Neural cell (in vitro differentiated cells): ENCODE data around the gene STAG2. TPM values are rescaled to one million over a fixed set of nuclear protein-coding genes. Genes with fewer than 3 reads are reported as not detected.

Source experiments
- H2AFZ ChIP-seq: fragments of 200-600, 300-800 bp; sonication (generic), shearing (Covaris generic); 2 replicates; pipeline ENCODE4 v1.6.0; 2014; ENCODE audit warnings: low read depth, mild to moderate bottlenecking, antibody characterized with exemption, low read length, moderate library complexity
- H3F3A ChIP-seq: fragments of 200-600 bp; shearing (Covaris generic); 2 replicates; pipeline ENCODE4 v1.6.1; 2016; ENCODE audit warnings: mild to moderate bottlenecking, moderate library complexity, mixed read lengths, antibody characterized with exemption, low read length; ENCODE audit not compliant: insufficient read depth, poor library complexity, severe bottlenecking
- H3K27ac ChIP-seq: fragments of 200-600, 300-800 bp; sonication (generic), shearing (Covaris generic); 2 replicates; pipeline ENCODE4 v1.5.1; 2014; ENCODE audit warnings: mild to moderate bottlenecking, low read length, moderate library complexity
- H3K27me3 ChIP-seq: fragments of 300-800, 200-600 bp; sonication (generic), shearing (Covaris generic); 2 replicates; pipeline ENCODE4 v1.6.0; 2014; ENCODE audit warnings: mild to moderate bottlenecking, low read depth, low read length, moderate library complexity; ENCODE audit not compliant: insufficient read depth
- H3K36me3 ChIP-seq: fragments of 300-800, 200-600 bp; sonication (generic), shearing (Covaris generic); 2 replicates; pipeline ENCODE4 v1.5.1; 2014; ENCODE audit warnings: mild to moderate bottlenecking, antibody characterized with exemption, low read length, moderate library complexity; ENCODE audit not compliant: insufficient read depth
- H3K4me2 ChIP-seq: fragments of 300-800, 200-600 bp; sonication (generic), shearing (Covaris generic); 2 replicates; pipeline ENCODE4 v1.6.0; 2014; ENCODE audit warnings: mild to moderate bottlenecking, low read length
- H3K4me3 ChIP-seq: fragments of 300-800, 200-600 bp; sonication (generic), shearing (Covaris generic); 2 replicates; pipeline ENCODE4 v1.5.1; 2014; ENCODE audit warnings: mild to moderate bottlenecking, low read length, moderate library complexity
- H3K79me2 ChIP-seq: fragments of 200-600 bp; shearing (Covaris generic); replicated peaks from 2 replicates; pipeline ENCODE4 v1.6.0; 2014; ENCODE audit warnings: mild to moderate bottlenecking, low read length, moderate library complexity; ENCODE audit not compliant: insufficient read depth
- H3K9ac ChIP-seq: fragments of 300-800, 200-600 bp; sonication (generic), shearing (Covaris generic); 2 replicates; pipeline ENCODE4 v1.6.1; 2016; ENCODE audit warnings: mild to moderate bottlenecking, low read length, mixed read lengths
- H3K9me2 ChIP-seq: fragments of 200-600 bp; shearing (Covaris generic); 2 replicates; pipeline ENCODE4 v1.6.1; 2016; ENCODE audit warnings: mild to moderate bottlenecking, low read length, mixed read lengths; ENCODE audit not compliant: insufficient read depth
- H3K9me3 ChIP-seq: fragments of 200-600, 300-800 bp; sonication (generic), shearing (Covaris generic); 2 replicates; pipeline ENCODE4 v1.6.1; 2016; ENCODE audit warnings: mild to moderate bottlenecking, mixed run types, low read length, moderate library complexity, mixed read lengths
- H4K20me1 ChIP-seq: fragments of 200-600 bp; shearing (Covaris generic); 2 replicates; pipeline ENCODE4 v1.6.1; 2016; ENCODE audit warnings: mild to moderate bottlenecking, mixed run types; ENCODE audit not compliant: insufficient read depth
- CTCF ChIP-seq: fragments of 450-650 bp; IDR thresholded peaks from 2 replicates; pipeline ENCODE4 v1.5.1; 2014; ENCODE audit warnings: antibody characterized with exemption, mild to moderate bottlenecking, moderate library complexity; ENCODE audit not compliant: poor library complexity, severe bottlenecking
- EP300 ChIP-seq: fragments of 450-650 bp; conservative IDR thresholded peaks from 2 replicates; pipeline ENCODE4 v1.6.1; 2014; ENCODE audit warnings: antibody characterized with exemption, mild to moderate bottlenecking, moderate library complexity; ENCODE audit not compliant: poor library complexity, severe bottlenecking
- EZH2 ChIP-seq: fragments of 200-600, 300-800 bp; shearing (Covaris generic), sonication (generic); IDR thresholded peaks from 2 replicates; pipeline ENCODE4 v1.6.1; 2014; ENCODE audit warnings: antibody characterized with exemption, low read length, borderline replicate concordance, mild to moderate bottlenecking; ENCODE audit not compliant: insufficient read depth, poor library complexity, severe bottlenecking
- MXI1 ChIP-seq: fragments of 450-650 bp; conservative IDR thresholded peaks from 2 replicates; pipeline ENCODE4 v1.6.1; 2014; ENCODE audit warnings: antibody characterized with exemption, mild to moderate bottlenecking; ENCODE audit not compliant: poor library complexity, severe bottlenecking
- POLR2AphosphoS5 ChIP-seq: IDR thresholded peaks from 2 replicates; pipeline ENCODE4 v1.6.1; 2012
- RAD21 ChIP-seq: fragments of 450-650 bp; conservative IDR thresholded peaks from 2 replicates; pipeline ENCODE4 v1.6.1; 2014; ENCODE audit warnings: antibody characterized with exemption, mild to moderate bottlenecking, moderate library complexity
- SMC3 ChIP-seq: fragments of 450-650 bp; conservative IDR thresholded peaks from 2 replicates; pipeline ENCODE4 v1.6.1; 2014; ENCODE audit warnings: antibody characterized with exemption, mild to moderate bottlenecking, moderate library complexity; ENCODE audit not compliant: poor library complexity
- TAF1 ChIP-seq: IDR thresholded peaks from 2 replicates; pipeline ENCODE4 v1.6.1; 2012; ENCODE audit warnings: low read depth
- polyA plus RNA-seq: library from polyadenylated mRNA; depleted of rRNA; stranded (reverse); fragments of >200 nt; gene quantifications from 2 replicates; pipeline ENCODE4 v1.2.3, GENCODE V29; 2014
- TF ChIP-seq, protein P1 (sequence below): IDR thresholded peaks from 2 replicates; pipeline ENCODE4 v1.6.1; 2012; ENCODE audit warnings: borderline replicate concordance

STAG2 gene
- polyA plus RNA-seq, 1 donor from 2014 or later, result 26.5 TPM

DNA sequence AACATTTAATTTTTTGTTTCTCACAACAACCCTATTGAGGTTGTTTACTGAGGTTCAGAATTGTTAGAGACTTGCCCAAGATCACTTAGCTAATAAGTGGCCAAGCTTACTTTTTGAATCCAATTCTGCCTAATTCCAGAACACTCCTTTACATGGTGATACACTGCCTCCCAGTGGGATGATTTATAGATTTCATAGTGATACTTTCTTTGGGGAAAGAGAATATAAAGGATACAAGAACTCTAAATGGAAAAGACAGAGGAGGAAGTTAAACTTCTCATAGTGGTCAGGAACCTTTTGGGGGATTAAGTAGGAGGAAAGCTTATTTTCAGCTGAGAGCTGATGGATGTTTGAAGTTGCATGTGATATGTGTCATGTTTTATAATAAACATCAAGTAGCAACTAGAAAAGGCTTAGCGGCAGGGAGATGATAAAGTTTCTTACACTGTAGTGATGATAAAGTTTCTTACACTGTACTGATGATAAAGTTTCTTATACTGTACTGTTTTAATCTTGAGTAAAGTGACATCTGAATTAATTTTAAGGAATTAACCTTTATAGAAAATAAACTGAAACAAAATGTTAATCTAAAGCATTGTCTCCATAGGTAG lies 15.3 kb downstream of the STAG2 start:
- Histone ChIP-seq H3K27me3 (no peaks in the 10 kb centered on the region), H4K20me1 (no peaks in the 10 kb centered on the region), H3K4me3 (no peak overlapping the region), H2AFZ (no peak overlapping the region), H3K79me2 (peaks cover 59% of the 10 kb centered on the region), H3K9me2 (no peaks in the 10 kb centered on the region), H3K9me3 (no peaks in the 10 kb centered on the region), H3K36me3 (no peaks in the 10 kb centered on the region), H3K4me2 (no peak overlapping the region), H3K27ac (no peak overlapping the region), H3K9ac (no peak overlapping the region), H3F3A (no peaks in the 10 kb centered on the region)
- TF ChIP-seq MXI1, result no peak
- TF ChIP-seq CTCF, result peak; percentile 44
- TF ChIP-seq, protein P1, sequence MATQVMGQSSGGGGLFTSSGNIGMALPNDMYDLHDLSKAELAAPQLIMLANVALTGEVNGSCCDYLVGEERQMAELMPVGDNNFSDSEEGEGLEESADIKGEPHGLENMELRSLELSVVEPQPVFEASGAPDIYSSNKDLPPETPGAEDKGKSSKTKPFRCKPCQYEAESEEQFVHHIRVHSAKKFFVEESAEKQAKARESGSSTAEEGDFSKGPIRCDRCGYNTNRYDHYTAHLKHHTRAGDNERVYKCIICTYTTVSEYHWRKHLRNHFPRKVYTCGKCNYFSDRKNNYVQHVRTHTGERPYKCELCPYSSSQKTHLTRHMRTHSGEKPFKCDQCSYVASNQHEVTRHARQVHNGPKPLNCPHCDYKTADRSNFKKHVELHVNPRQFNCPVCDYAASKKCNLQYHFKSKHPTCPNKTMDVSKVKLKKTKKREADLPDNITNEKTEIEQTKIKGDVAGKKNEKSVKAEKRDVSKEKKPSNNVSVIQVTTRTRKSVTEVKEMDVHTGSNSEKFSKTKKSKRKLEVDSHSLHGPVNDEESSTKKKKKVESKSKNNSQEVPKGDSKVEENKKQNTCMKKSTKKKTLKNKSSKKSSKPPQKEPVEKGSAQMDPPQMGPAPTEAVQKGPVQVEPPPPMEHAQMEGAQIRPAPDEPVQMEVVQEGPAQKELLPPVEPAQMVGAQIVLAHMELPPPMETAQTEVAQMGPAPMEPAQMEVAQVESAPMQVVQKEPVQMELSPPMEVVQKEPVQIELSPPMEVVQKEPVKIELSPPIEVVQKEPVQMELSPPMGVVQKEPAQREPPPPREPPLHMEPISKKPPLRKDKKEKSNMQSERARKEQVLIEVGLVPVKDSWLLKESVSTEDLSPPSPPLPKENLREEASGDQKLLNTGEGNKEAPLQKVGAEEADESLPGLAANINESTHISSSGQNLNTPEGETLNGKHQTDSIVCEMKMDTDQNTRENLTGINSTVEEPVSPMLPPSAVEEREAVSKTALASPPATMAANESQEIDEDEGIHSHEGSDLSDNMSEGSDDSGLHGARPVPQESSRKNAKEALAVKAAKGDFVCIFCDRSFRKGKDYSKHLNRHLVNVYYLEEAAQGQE, result no peak
- peak; percentile 55 for TF ChIP-seq RAD21
- TF ChIP-seq SMC3, result peak; percentile 35
- TF ChIP-seq EP300, result no peak
- no peak for TF ChIP-seq TAF1
- no peak for TF ChIP-seq EZH2
- no peak for TF ChIP-seq POLR2AphosphoS5

DNA sequence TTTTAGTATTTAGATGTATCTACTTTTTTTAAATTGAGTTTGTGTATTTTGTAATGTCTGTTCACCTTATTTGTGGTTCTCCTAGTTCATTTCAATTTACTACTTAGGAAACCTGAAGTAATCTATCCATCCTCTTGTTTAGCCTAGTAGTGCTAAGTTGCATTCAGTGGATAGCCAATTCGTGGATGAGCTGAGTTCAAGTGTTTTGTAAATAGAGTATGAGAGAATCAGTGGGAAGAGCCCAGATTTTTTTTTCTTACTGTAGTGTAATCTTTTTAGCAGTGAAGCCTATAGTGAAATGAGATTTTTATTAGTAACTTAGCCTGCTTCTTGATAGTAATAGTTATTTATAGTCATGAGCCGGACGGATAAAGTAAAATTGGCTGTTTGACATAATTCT lies 21.7 kb downstream of the STAG2 start:
- Histone ChIP-seq H3K27ac (no peak overlapping the region), H3K27me3 (no peaks in the 10 kb centered on the region), H3K4me3 (no peak overlapping the region), H4K20me1 (no peaks in the 10 kb centered on the region), H3K4me2 (no peak overlapping the region), H3K36me3 (no peaks in the 10 kb centered on the region), H2AFZ (no peak overlapping the region), H3K9me2 (no peaks in the 10 kb centered on the region), H3K9ac (no peak overlapping the region), H3F3A (no peaks in the 10 kb centered on the region), H3K79me2 (peaks cover 62% of the 10 kb centered on the region), H3K9me3 (no peaks in the 10 kb centered on the region)
- TF ChIP-seq, protein P1, result no peak
- TF ChIP-seq MXI1 (no peak), EZH2 (no peak), EP300 (no peak), CTCF (no peak), SMC3 (no peak), TAF1 (no peak), RAD21 (no peak), POLR2AphosphoS5 (no peak)
